ENCODE measurements around the gene NEK8. TPM values are rescaled to one million over a fixed set of nuclear protein-coding genes. Genes with fewer than 3 reads are reported as not detected.
A peak's percentile ranks its signal among the peaks of the same experiment; 100 is the strongest.

The NEK8 gene
- total and polyA plus RNA-seq, 4 experiments from 2014 or later = 1.9 to 13.8 (median 8.0) TPM

DNA sequence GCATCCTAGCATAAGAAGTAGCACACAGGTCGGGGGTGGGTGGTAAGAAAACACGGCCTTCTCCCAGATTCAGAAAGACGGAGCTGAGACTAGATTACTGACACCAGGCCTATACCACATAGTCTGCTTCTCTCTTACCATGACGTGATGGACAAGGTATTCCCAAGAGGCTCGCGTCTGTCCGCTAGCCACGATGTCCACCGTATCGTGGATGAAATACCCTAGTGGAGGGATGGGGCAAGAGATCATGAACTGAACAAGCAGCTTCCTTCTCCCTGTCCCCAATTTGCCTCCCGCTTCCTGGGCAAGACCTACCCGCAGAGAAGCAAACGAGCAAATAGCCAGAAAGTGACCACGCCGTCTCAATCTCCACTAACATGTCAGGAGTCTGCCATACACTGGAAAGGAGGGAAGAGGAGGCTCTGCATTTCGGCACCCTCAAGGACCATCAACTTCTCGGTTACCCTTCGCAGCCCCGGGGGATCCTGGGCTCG lies 3.4 kb upstream of the NEK8 start:
- Histone ChIP-seq H3K27ac (ENCODE audit: low read depth, low read length) (peak overlapping the region; percentile 58), H3K4me3 (ENCODE audit: low read length in 2 of 2) (peak overlapping the region; percentile 23 to 51), H3K36me3 (ENCODE audit: insufficient read depth, low read length) (peaks cover 42% of the 10 kb centered on the region), H3K9me3 (ENCODE audit: control insufficient read depth in 1 of 2, low read length in 2 of 2) (no peaks in the 10 kb centered on the region), H3K27me3 (ENCODE audit: insufficient read depth, low read length) (no peaks in the 10 kb centered on the region), H3K4me1 (ENCODE audit: insufficient read depth, low read length) (peaks cover 59% of the 10 kb centered on the region)
- Mint-ChIP-seq H3K36me3 (peaks cover 29 to 58% of the 10 kb centered on the region in 2 donors), H3K27me3 (no peaks in the 10 kb centered on the region), H3K9me3 (no peaks in the 10 kb centered on the region), H3K4me3 (peak overlapping the region; percentile 84 to 95 (median 86)), H3K27ac (peak overlapping the region; percentile 83 to 96 (median 89)), H3K4me1 (peaks cover 46 to 83% (median 60%) of the 10 kb centered on the region in 4 donors)
- CTCF ChIA-PET (ENCODE audit: partially characterized antibody) = interaction anchor here (1.2 to 6.9 kb wide), 8 partner anchors 10 to 412 kb away, joined by 3 to 492 read pairs (median 10); partner anchors contain the start of genes FLOT2 and TRAF4
- intact Hi-C loops (cut with micrococcal nuclease) = loop anchor here (5.0 to 10.0 kb wide), 2 partner anchors 127 to 570 kb away; partner anchors contain the start of gene NUFIP2
- DNase-seq = no peak
- POLR2A ChIA-PET (ENCODE audit: partially characterized antibody) = interaction anchor here (1.5 to 11.0 kb wide), 8 partner anchors 14 to 226 kb away, joined by 8 to 528 read pairs (median 38); partner anchors contain the start of genes BLTP2, DHRS13, FLOT2 and PHF12

DNA sequence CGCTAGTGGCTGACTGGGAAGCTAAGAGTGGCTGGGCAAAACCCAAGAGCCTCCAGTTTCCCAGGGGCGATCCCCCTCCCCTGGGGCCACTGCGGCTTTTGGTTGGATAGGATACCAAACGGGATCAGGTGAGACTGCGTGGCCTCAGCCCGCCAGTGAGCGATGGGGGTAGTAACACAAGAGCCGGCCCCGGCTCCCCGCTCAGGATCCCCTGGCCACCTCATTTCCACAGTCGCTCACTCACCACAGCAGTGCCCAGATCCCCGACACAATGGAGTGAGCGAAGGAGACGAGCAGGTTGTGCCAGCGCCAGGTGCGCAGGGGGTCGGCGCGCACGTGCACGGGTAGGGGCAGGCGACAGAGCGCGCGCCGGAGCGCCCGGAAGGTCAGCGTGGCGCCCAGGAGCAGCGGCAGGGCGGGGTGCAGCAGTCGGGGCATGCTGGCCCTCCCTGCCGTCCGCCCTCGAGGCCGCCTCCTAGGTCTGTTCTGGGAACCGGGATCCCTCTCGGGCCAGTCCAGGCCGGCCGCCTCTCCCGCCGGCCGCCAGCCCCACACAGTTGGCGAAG lies 2.8 kb upstream of the NEK8 start:
- Histone ChIP-seq H3K27me3 (ENCODE audit: insufficient read depth, low read length) (no peaks in the 10 kb centered on the region), H3K27ac (ENCODE audit: low read depth, low read length) (peak overlapping the region; percentile 58), H3K4me3 (ENCODE audit: low read length in 2 of 2) (peak overlapping the region; percentile 23 to 51), H3K36me3 (ENCODE audit: insufficient read depth, low read length) (peaks cover 42% of the 10 kb centered on the region), H3K9me3 (ENCODE audit: control insufficient read depth in 1 of 2, low read length in 2 of 2) (no peaks in the 10 kb centered on the region), H3K4me1 (ENCODE audit: insufficient read depth, low read length) (peaks cover 54% of the 10 kb centered on the region)
- Mint-ChIP-seq H3K27me3 (no peaks in the 10 kb centered on the region), H3K27ac (peak overlapping the region; percentile 82 to 96 (median 89)), H3K36me3 (peaks cover 24 to 53% of the 10 kb centered on the region in 2 donors), H3K9me3 (no peaks in the 10 kb centered on the region), H3K4me3 (peak overlapping the region; percentile 84 to 95 (median 86)), H3K4me1 (peaks cover 41 to 78% (median 55%) of the 10 kb centered on the region in 4 donors)
- intact Hi-C loops (cut with micrococcal nuclease) = loop anchor here (2.0 to 10.0 kb wide), 4 partner anchors 79 to 569 kb away; partner anchors contain the start of gene NUFIP2
- POLR2A ChIA-PET (ENCODE audit: partially characterized antibody) = interaction anchor here (1.1 to 11.0 kb wide), 11 partner anchors 12 to 225 kb away, joined by 3 to 528 read pairs (median 29); partner anchors contain the start of genes BLTP2, DHRS13, FLOT2 and PHF12
- DNase-seq = peak in 2 of 5 donors; percentile 30 to 54
- CTCF ChIA-PET (ENCODE audit: partially characterized antibody) = interaction anchor here (0.6 to 6.9 kb wide), 27 partner anchors 9 to 412 kb away, joined by 3 to 492 read pairs (median 9); partner anchors contain the start of genes BLTP2, DHRS13, FAM222B and FLOT2

DNA sequence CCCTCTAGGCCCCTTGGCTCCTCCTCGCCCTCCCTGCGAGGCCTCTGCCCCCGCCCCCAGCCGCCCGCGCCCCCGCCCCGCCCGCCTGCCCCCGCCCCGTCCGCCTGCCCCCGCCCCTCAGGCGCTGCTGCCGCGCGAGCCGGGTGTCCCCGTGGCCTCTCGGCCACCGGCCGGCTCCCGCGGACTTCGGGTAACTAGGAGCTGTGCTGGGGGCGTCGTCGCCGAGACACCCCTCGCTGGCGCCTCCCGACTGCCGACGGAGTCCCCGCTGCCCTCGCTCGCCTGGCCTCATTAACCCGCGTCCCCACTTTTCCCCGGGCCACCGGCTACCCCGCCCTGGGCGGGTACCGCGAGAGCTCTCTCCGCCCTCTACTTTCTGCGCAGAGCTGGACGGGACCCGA lies 2.4 kb upstream of the NEK8 start, which contains the start of gene TLCD1:
Gene TLCD1 (minus strand): TSS at position 8 of the 401 bp plus-strand sequence. CDS start 136 bp downstream, outside the sequence.
- Histone ChIP-seq H3K36me3 (ENCODE audit: insufficient read depth, low read length) (peaks cover 39% of the 10 kb centered on the region), H3K4me3 (ENCODE audit: low read length in 2 of 2) (peak within 1 kb of the TSS; percentile 57 to 85), H3K27me3 (ENCODE audit: insufficient read depth, low read length) (no peaks in the 10 kb centered on the region), H3K4me1 (ENCODE audit: insufficient read depth, low read length) (peaks cover 49% of the 10 kb centered on the region), H3K9me3 (ENCODE audit: control insufficient read depth in 1 of 2, low read length in 2 of 2) (no peaks in the 10 kb centered on the region), H3K27ac (ENCODE audit: low read depth, low read length) (peak within 1 kb of the TSS; percentile 98)
- CTCF ChIA-PET (ENCODE audit: partially characterized antibody) = interaction anchor here (0.5 to 6.9 kb wide), 36 partner anchors 9 to 777 kb away, joined by 3 to 492 read pairs (median 6); partner anchors contain the start of genes BLTP2, DHRS13, FAM222B and FLOT2
- POLR2A ChIA-PET (ENCODE audit: partially characterized antibody) = interaction anchor here (0.8 to 11.0 kb wide), 18 partner anchors 11 to 398 kb away, joined by 3 to 528 read pairs (median 9); partner anchors contain the start of genes BLTP2, DHRS13, FAM222B and FLOT2
- intact Hi-C loops (cut with micrococcal nuclease) = loop anchor here (2.0 to 10.0 kb wide), 4 partner anchors 79 to 569 kb away; partner anchors contain the start of gene NUFIP2
- no peaks in the 10 kb centered on the region for H3K27me3 Mint-ChIP-seq
- DNase-seq = peak; percentile 60 to 80 (median 76)
- H3K4me1 Mint-ChIP-seq = peaks cover 39 to 73% (median 51%) of the 10 kb centered on the region in 4 donors
- peaks cover 19 to 48% of the 10 kb centered on the region in 2 donors for H3K36me3 Mint-ChIP-seq
- H3K4me3 Mint-ChIP-seq = peak within 1 kb of the TSS; percentile 91 to 98 (median 96)
- peak within 1 kb of the TSS; percentile 99 to 100 (median 100) for H3K27ac Mint-ChIP-seq
- H3K9me3 Mint-ChIP-seq = no peaks in the 10 kb centered on the region

DNA sequence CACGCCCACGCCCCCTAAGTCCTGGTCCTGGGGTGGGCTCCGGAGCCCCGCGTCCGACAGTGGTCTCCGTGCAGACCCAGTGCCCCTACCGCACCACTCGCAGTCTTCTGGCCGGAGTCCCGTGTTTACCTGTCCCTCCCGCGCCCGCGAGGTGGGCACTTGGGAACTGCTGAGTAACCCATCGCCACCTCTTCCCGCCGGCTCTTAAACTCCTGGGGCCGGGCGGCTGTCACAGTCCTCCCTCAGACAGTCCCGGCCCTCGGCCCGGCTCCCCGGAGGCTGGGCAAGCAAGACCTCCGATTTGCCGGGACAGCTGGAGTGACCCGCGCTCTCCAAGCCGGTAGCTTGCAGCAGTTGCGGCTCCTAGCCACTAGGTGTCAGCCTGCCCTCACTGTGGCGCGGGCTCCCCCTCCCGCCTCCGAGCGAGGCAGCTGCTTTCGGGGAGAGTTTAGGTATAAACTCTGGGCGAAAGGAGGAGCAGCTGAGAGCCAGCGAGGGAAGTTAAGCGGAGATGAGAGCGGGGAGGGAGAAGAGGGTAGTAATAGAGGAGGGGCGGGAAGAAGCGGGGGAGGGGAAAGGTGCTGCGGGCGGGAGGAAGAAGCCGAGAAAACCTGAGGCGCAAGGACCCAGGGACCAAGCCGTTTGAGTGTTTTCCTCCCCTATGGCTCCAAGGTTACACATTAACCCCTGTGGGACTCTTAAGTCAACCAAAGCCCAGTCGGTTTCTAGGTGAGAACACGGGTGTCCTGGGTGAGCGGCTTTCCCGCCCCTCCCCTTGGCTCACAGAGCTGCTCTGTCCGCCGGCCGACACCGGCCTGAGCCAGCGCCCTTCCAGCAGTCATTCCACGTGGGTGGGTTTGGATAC lies 1.7 kb upstream of the NEK8 start:
- H3K9me3 Mint-ChIP-seq = no peaks in the 10 kb centered on the region
- H3K27me3 Mint-ChIP-seq = no peaks in the 10 kb centered on the region
- ChIA-PET CTCF (ENCODE audit: partially characterized antibody) (interaction anchor here (0.5 to 6.9 kb wide), 44 partner anchors 8 to 777 kb away, joined by 3 to 492 read pairs (median 6); partner anchors contain the start of genes BLTP2, DHRS13, FAM222B and FLOT2), POLR2A (ENCODE audit: partially characterized antibody) (interaction anchor here (0.7 to 11.0 kb wide), 24 partner anchors 10 to 397 kb away, joined by 3 to 528 read pairs (median 6); partner anchors contain the start of genes BLTP2, DHRS13, FAM222B and FLOT2)
- intact Hi-C loops (cut with micrococcal nuclease) = loop anchor here (1.0 to 10.0 kb wide), 7 partner anchors 23 to 568 kb away; partner anchors contain the start of gene NUFIP2
- peak overlapping the region; percentile 57 to 85 for H3K4me3 ChIP-seq (ENCODE audit: low read length in 2 of 2)
- peaks cover 16 to 43% of the 10 kb centered on the region in 2 donors for H3K36me3 Mint-ChIP-seq
- H3K4me3 Mint-ChIP-seq = peak overlapping the region; percentile 91 to 98 (median 96)
- no peaks in the 10 kb centered on the region for H3K9me3 ChIP-seq (ENCODE audit: control insufficient read depth in 1 of 2, low read length in 2 of 2)
- peak overlapping the region; percentile 98 for H3K27ac ChIP-seq (ENCODE audit: low read depth, low read length)
- peak; percentile 86 to 91 (median 88) for DNase-seq
- H3K27me3 ChIP-seq (ENCODE audit: insufficient read depth, low read length) = no peaks in the 10 kb centered on the region
- H3K4me1 Mint-ChIP-seq = peaks cover 34 to 67% (median 45%) of the 10 kb centered on the region in 4 donors
- peak overlapping the region; percentile 99 to 100 (median 100) for H3K27ac Mint-ChIP-seq
- H3K4me1 ChIP-seq (ENCODE audit: insufficient read depth, low read length) = peaks cover 43% of the 10 kb centered on the region
- peaks cover 32% of the 10 kb centered on the region for H3K36me3 ChIP-seq (ENCODE audit: insufficient read depth, low read length)

DNA sequence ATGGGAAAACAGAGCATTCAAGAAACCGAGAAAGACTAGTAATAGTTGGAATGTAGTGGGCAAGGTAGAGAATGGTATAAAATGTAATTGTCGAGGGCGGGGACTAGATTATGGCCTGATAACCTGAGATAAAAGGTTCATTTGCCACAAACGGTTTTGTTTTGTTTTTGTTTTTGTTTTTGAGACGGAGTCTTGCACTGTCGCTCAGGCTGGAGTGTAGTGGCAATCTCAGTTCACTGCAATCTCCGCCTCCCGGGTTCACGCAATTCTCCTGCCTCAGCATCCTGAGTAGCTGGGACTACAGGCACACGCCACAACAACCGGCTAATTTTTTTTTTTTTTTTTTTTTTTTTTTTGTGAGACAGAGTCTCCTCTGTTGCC lies 1.4 kb downstream of the NEK8 start:
- intact Hi-C loops (cut with micrococcal nuclease) = loop anchor here (1.0 to 10.0 kb wide), 3 partner anchors 9 to 565 kb away; partner anchors contain the start of gene NUFIP2
- Histone ChIP-seq H3K27me3 (ENCODE audit: insufficient read depth, low read length) (no peaks in the 10 kb centered on the region), H3K9me3 (ENCODE audit: control insufficient read depth in 1 of 2, low read length in 2 of 2) (no peaks in the 10 kb centered on the region), H3K4me1 (ENCODE audit: insufficient read depth, low read length) (peaks cover 24% of the 10 kb centered on the region), H3K27ac (ENCODE audit: low read depth, low read length) (no peak overlapping the region), H3K4me3 (ENCODE audit: low read length in 2 of 2) (no peak overlapping the region), H3K36me3 (ENCODE audit: insufficient read depth, low read length) (peaks cover 8% of the 10 kb centered on the region)
- POLR2A ChIA-PET (ENCODE audit: partially characterized antibody) = interaction anchor here (0.9 to 11.0 kb wide), 6 partner anchors 10 to 168 kb away, joined by 3 to 528 read pairs (median 59); partner anchors contain the start of genes FLOT2, PROCA1, RPL23A and TRAF4
- no peak for DNase-seq
- Mint-ChIP-seq H3K27me3 (no peaks in the 10 kb centered on the region), H3K27ac (peak overlapping the region in 4 of 7 donors; percentile 42 to 88 (median 77)), H3K36me3 (peaks cover 0 to 20% of the 10 kb centered on the region in 2 donors), H3K9me3 (no peaks in the 10 kb centered on the region), H3K4me1 (peaks cover 21 to 38% (median 27%) of the 10 kb centered on the region in 4 donors), H3K4me3 (peak overlapping the region in 1 of 8 donors; percentile 28)
- CTCF ChIA-PET (ENCODE audit: partially characterized antibody) = interaction anchor here (0.6 to 6.9 kb wide), 4 partner anchors 19 to 235 kb away, joined by 3 to 492 read pairs (median 15); partner anchors contain the start of genes DHRS13 and TRAF4

DNA sequence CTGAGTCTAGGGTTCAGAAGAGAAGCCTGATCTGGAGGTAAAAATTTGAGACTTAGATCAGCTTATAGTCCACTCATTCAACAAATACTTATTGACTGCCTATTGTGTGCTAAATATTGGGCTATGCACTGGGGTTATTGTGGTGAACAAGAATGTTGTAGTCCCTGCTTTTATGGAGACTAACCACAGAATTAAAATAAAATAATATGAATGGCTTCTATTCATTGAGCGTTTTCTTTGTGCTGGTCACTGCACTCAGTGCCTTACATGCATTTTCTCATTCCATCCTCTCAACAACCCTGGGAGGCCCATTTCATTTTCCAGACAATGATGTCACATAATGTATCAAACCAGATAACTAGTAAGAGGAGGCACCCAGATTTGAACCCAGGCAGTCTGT lies 4.8 kb downstream of the NEK8 start:
- Mint-ChIP-seq H3K9me3 (no peaks in the 10 kb centered on the region), H3K27me3 (no peaks in the 10 kb centered on the region), H3K36me3 (peaks cover 0 to 5% of the 10 kb centered on the region in 2 donors), H3K27ac (no peak overlapping the region), H3K4me1 (peaks cover 10 to 14% (median 11%) of the 10 kb centered on the region in 4 donors), H3K4me3 (no peak overlapping the region)
- no peaks in the 10 kb centered on the region for H3K9me3 ChIP-seq (ENCODE audit: control insufficient read depth in 1 of 2, low read length in 2 of 2)
- H3K27ac ChIP-seq (ENCODE audit: low read depth, low read length) = no peak overlapping the region
- ChIA-PET CTCF (ENCODE audit: partially characterized antibody) (interaction anchor here (0.6 to 1.2 kb wide), 2 partner anchors 9 to 18 kb away, joined by 3 to 4 read pairs; no protein-coding TSS in a partner anchor), POLR2A (ENCODE audit: partially characterized antibody) (interaction anchor here (1.8 kb wide), 1 partner anchor 10 kb away, joined by 4 read pairs; the partner anchor contains the start of gene TRAF4)
- no peak for DNase-seq
- no peak overlapping the region for H3K4me3 ChIP-seq (ENCODE audit: low read length in 2 of 2)
- no peaks in the 10 kb centered on the region for H3K27me3 ChIP-seq (ENCODE audit: insufficient read depth, low read length)
- H3K36me3 ChIP-seq (ENCODE audit: insufficient read depth, low read length) = peaks cover 3% of the 10 kb centered on the region
- H3K4me1 ChIP-seq (ENCODE audit: insufficient read depth, low read length) = peaks cover 7% of the 10 kb centered on the region
- intact Hi-C loops (cut with micrococcal nuclease) = no loop called here

All from CD4-positive, alpha-beta memory T cell (primary cell).